ENCODE data around the gene WDHD1.
"Not testable (repeated sequence)": the region's sequence is repeated elsewhere in the genome, so short reads cannot be mapped to it uniquely, and the experiment has no call there.

WDHD1 gene

DNA sequence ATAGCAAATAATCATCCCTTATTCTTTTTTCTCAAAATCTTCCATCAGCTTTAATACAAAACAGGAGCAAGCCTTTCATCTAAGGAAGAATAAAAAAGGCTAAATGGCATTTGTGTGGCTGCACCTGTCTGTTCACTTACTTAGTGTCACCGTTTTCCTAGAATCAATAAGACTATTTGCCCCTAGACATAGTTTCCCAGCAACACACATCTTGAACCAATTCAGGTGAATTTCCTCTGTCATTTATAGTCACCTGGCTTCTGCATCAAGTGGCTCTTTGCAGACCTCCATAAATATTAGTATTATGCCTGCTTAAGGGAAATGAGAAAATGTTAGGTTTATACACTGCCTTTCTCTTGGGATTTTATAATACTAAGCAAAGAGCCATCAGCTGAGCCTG lies 106.8 kb downstream of the WDHD1 start:
- no peak for TF ChIP-seq ZFX (IDR thresholded peaks at IDR 0.05; ENCODE audit: borderline replicate concordance)
- TF ChIP-seq, protein P1, sequence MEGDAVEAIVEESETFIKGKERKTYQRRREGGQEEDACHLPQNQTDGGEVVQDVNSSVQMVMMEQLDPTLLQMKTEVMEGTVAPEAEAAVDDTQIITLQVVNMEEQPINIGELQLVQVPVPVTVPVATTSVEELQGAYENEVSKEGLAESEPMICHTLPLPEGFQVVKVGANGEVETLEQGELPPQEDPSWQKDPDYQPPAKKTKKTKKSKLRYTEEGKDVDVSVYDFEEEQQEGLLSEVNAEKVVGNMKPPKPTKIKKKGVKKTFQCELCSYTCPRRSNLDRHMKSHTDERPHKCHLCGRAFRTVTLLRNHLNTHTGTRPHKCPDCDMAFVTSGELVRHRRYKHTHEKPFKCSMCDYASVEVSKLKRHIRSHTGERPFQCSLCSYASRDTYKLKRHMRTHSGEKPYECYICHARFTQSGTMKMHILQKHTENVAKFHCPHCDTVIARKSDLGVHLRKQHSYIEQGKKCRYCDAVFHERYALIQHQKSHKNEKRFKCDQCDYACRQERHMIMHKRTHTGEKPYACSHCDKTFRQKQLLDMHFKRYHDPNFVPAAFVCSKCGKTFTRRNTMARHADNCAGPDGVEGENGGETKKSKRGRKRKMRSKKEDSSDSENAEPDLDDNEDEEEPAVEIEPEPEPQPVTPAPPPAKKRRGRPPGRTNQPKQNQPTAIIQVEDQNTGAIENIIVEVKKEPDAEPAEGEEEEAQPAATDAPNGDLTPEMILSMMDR (IDR thresholded peaks at IDR 0.05), result no peak
- H3K27ac ChIP-seq, result no peak overlapping the region

DNA sequence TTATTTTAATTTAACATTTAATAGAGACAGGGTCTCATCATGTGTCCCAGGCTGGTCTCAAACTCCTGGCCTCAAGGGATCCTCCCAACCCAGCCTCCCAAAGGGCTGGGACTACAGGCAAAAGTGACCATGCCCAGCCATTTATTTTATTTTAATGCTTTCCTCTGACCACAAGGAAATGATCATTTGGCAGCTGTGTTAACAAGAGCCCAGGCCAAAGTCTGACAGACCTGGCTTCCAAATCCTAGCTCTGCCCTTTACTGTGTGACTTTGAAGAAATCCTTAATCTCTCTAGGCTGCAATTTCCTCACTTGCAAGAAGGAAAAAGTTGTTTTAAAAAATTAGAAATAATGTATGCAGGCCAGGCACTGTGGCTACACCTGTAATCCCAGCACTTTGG lies 107.6 kb downstream of the WDHD1 start:
- no peak for TF ChIP-seq ZFX (IDR thresholded peaks at IDR 0.05; ENCODE audit: borderline replicate concordance)
- TF ChIP-seq, protein P1 (IDR thresholded peaks at IDR 0.05), result no peak
- H3K27ac ChIP-seq, result no peak overlapping the region

DNA sequence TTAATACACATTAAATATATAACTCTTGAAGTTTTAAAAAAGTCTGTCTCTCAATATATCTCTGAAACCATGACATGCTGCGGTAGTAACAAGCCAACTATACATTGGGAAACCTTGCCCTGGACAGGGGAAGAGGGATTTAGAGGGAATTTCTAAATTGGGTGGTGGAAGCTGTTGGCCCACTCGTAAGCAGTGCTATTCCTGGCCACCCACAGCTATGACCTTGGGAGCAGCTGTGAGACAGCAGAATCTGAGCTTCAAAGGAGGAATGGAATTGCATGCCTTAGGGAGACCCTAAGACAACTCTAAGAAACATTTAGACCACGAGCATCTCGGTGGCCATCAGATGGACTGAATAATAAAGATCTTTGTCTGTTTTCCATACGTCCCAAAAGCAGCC lies 108.5 kb downstream of the WDHD1 start:
- TF ChIP-seq ZFX (IDR thresholded peaks at IDR 0.05; ENCODE audit: borderline replicate concordance), result no peak
- TF ChIP-seq, protein P1 (IDR thresholded peaks at IDR 0.05), result no peak

GRCh38 chr14:54916101-54916500 lies 110.8 kb downstream of the WDHD1 start:
- TF ChIP-seq, protein P1 (IDR thresholded peaks at IDR 0.05), result no peak
- no peak for TF ChIP-seq ZFX (IDR thresholded peaks at IDR 0.05; ENCODE audit: borderline replicate concordance)
- no peak overlapping the region for H3K27ac ChIP-seq

More for the DNA sequence above, 108.5 kb downstream of the WDHD1 start:
- no peak overlapping the region for H3K27ac ChIP-seq

- H3K27ac ChIP-seq, result no peak overlapping the region
- TF ChIP-seq, protein P1 (IDR thresholded peaks at IDR 0.05), result no peak
Measured at GRCh38 chr14:54909817-54910558, 116.9 kb downstream of the WDHD1 start.

- H3K27ac ChIP-seq, result not testable (repeated sequence)
Measured at GRCh38 chr14:54908973-54909372, 117.9 kb downstream of the WDHD1 start.

DNA sequence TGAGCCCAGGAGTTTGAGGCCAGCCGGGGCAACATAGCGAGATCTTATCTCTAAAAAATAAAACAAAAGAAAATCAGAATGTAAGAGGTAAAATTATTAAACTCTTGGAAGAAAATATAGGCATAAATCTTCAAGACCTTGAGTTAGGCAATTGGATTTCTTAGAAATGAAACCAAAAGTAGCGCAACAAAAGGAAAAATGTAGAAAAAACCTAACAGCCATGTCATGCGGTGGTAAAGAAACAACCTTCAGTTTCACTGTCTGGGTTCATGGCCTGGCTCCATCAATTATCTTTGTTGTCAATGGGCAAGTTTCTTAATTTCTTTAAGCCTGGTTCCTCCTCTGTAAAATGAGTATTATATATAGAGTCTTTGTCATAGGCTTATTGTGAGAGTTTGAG lies 118.7 kb downstream of the WDHD1 start:
- TF ChIP-seq, protein P1 (IDR thresholded peaks at IDR 0.05), result no peak
- no peak for TF ChIP-seq ZFX (IDR thresholded peaks at IDR 0.05; ENCODE audit: borderline replicate concordance)

DNA sequence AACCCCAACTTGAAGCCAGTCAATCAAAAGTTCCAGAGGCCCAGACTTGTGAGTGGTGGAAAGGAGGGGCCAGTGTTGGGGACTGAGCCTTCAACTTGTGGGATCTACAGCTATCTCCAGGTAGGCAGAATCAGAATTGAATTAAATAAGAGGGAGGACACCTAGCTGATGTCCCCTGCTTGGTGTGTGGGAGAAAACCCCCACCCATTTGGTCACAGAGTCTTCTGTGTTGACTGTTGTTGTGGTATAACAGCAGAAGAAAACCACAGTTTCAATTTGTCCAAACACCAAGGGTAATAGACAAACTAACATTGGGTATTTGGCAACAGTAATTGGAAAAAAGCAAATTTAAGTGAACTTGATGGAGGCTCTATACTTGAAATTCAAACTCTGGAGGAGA lies 120.8 kb downstream of the WDHD1 start:
- H3K27ac ChIP-seq, result no peak overlapping the region
- TF ChIP-seq ZFX (IDR thresholded peaks at IDR 0.05; ENCODE audit: borderline replicate concordance), result no peak
- TF ChIP-seq, protein P1 (IDR thresholded peaks at IDR 0.05), result no peak

More for the DNA sequence above, 118.7 kb downstream of the WDHD1 start:
- no peak overlapping the region for H3K27ac ChIP-seq
